GM19043 (cell line): ENCODE measurements around the gene CLIP3.
"Not testable (repeated sequence)": the region's sequence is repeated elsewhere in the genome, so short reads cannot be mapped to it uniquely, and the experiment has no call there.

ENCODE experiments used
- ATAC-seq: cut with Tn5 transposase; IDR thresholded peaks from one replicate; pipeline ENCODE4 v1.9.1; 2021; ENCODE audit warnings: low read depth; ENCODE audit not compliant: unreplicated experiment

Gene CLIP3

GRCh38 chr19:36049080-36049698, 16.5 kb upstream of the CLIP3 start:
- no peak for ATAC-seq

GRCh38 chr19:36047835-36048234, 15.2 kb upstream of the CLIP3 start:
- no peak for ATAC-seq

- no peak for ATAC-seq
These were observed 13.9 kb upstream of the CLIP3 start for GRCh38 chr19:36046443-36047050.

- ATAC-seq: no peak
These were observed 11.3 kb upstream of the CLIP3 start for GRCh38 chr19:36043952-36044351.

GRCh38 chr19:36041831-36042230, 9.2 kb upstream of the CLIP3 start:
- no peak for ATAC-seq

- not testable (repeated sequence) for ATAC-seq
These were observed 8.4 kb upstream of the CLIP3 start for GRCh38 chr19:36041092-36041491.

GRCh38 chr19:36040495-36040894, 7.8 kb upstream of the CLIP3 start:
- no peak for ATAC-seq

- ATAC-seq: no peak
These were observed 1.4 kb downstream of the CLIP3 start for GRCh38 chr19:36031308-36031707.

- ATAC-seq: no peak
These were observed 2.2 kb downstream of the CLIP3 start for GRCh38 chr19:36030264-36031148.

- no peak for ATAC-seq
These were observed 4.2 kb downstream of the CLIP3 start for GRCh38 chr19:36028313-36029041.

GRCh38 chr19:36027696-36028095, 5.0 kb downstream of the CLIP3 start:
- no peak for ATAC-seq

GRCh38 chr19:36026091-36026876, 6.4 kb downstream of the CLIP3 start:
- no peak for ATAC-seq

GRCh38 chr19:36025541-36025940, 7.1 kb downstream of the CLIP3 start:
- ATAC-seq: no peak

- ATAC-seq: no peak
These were observed 9.2 kb downstream of the CLIP3 start for GRCh38 chr19:36023432-36023831.

- no peak for ATAC-seq
These were observed 13.5 kb downstream of the CLIP3 start for GRCh38 chr19:36019061-36019670.

GRCh38 chr19:36014012-36014924, 18.4 kb downstream of the CLIP3 start, which contains the start of gene ALKBH6:
Gene ALKBH6 (minus strand): TSS chr19:36014213. CDS start chr19:36013397, 816 bp downstream.
- ATAC-seq: peak; percentile 93

GRCh38 chr19:36013280-36014011, 19.2 kb downstream of the CLIP3 start:
- ATAC-seq: no peak

GRCh38 chr19:36010402-36010801, 22.3 kb downstream of the CLIP3 start:
- no peak for ATAC-seq
